Measurements from ENCODE around the gene EDC4. TPM values are rescaled to one million over a fixed set of nuclear protein-coding genes. Genes with fewer than 3 reads are reported as not detected.

EDC4 gene
- total and polyA plus RNA-seq, 2 of the 13 experiments (the other 11 are each of a cell fraction or from before 2014, with no cell fraction given) = 51.4 to 59.1 TPM

DNA sequence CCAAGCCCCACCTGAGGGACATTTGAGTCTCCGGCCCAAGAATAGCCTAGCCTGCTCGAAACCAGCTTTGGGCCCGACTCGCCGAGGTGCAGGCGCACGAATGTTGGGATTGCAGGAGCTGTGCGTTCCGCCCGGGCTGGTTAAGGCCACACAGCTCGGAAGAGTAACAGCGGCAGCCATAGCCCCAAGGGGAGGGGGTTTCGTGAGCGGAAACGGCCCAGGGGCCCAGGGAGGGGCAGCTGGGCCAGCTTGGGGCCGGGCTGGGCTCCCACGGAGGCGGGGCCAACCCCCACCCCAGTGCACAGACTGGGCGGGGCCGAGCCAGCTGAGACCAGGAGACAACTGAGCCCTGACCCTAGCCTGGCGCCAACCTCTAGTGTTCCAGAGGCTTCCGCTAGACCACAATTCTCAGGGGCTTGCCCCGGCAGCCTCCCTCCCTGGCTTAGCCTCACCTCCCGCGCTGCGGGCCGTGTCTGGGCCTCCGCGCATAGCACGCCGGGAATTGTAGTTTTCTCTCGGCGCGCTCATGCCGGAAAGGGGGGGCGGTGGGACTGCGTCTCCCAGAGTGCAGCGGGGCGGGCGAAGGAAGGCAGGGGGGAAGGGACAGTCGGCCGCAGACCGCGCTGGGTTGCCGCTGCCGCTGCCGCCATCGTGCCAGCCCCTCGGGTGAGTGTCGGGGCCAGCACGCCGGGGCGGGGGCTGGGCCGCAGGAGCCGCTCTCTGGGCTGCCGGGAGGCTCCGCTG is 26.4 kb upstream of the EDC4 start, which contains the start of gene NUTF2 (continued):
- TF ChIP-seq, protein P1, sequence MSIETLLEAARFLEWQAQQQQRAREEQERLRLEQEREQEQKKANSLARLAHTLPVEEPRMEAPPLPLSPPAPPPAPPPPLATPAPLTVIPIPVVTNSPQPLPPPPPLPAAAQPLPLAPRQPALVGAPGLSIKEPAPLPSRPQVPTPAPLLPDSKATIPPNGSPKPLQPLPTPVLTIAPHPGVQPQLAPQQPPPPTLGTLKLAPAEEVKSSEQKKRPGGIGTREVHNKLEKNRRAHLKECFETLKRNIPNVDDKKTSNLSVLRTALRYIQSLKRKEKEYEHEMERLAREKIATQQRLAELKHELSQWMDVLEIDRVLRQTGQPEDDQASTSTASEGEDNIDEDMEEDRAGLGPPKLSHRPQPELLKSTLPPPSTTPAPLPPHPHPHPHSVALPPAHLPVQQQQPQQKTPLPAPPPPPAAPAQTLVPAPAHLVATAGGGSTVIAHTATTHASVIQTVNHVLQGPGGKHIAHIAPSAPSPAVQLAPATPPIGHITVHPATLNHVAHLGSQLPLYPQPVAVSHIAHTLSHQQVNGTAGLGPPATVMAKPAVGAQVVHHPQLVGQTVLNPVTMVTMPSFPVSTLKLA (IDR thresholded peaks at IDR 0.05) = peak; percentile 56; the same call in 1 of the 2 replicates
- no peak for TF ChIP-seq NR1H2 (CRISPR knock-in tag; IDR thresholded peaks at IDR 0.05; ENCODE audit: borderline replicate concordance, low read depth)
- TF ChIP-seq FOXJ3 (CRISPR knock-in tag; IDR thresholded peaks at IDR 0.05; ENCODE audit: borderline replicate concordance) = peak; percentile 81; the same call in 1 of the 2 replicates
- TF ChIP-seq SRF (IDR thresholded peaks at IDR 0.05; ENCODE audit: low read depth, low read length) = no peak
- TF ChIP-seq U2AF2 (IDR thresholded peaks at IDR 0.05; ENCODE audit: low read depth, low read length) = 0 out of 2 replicates have a peak, but pooled peaks have one; percentile 36
- no peak; the same call in 1 of the 2 replicates for TF ChIP-seq ZNF879 (CRISPR knock-in tag; IDR thresholded peaks at IDR 0.05)
- TF ChIP-seq ZNF3 (CRISPR knock-in tag; IDR thresholded peaks at IDR 0.05) = no peak; the same call in 1 of the 2 replicates
- TF ChIP-seq, protein P2, sequence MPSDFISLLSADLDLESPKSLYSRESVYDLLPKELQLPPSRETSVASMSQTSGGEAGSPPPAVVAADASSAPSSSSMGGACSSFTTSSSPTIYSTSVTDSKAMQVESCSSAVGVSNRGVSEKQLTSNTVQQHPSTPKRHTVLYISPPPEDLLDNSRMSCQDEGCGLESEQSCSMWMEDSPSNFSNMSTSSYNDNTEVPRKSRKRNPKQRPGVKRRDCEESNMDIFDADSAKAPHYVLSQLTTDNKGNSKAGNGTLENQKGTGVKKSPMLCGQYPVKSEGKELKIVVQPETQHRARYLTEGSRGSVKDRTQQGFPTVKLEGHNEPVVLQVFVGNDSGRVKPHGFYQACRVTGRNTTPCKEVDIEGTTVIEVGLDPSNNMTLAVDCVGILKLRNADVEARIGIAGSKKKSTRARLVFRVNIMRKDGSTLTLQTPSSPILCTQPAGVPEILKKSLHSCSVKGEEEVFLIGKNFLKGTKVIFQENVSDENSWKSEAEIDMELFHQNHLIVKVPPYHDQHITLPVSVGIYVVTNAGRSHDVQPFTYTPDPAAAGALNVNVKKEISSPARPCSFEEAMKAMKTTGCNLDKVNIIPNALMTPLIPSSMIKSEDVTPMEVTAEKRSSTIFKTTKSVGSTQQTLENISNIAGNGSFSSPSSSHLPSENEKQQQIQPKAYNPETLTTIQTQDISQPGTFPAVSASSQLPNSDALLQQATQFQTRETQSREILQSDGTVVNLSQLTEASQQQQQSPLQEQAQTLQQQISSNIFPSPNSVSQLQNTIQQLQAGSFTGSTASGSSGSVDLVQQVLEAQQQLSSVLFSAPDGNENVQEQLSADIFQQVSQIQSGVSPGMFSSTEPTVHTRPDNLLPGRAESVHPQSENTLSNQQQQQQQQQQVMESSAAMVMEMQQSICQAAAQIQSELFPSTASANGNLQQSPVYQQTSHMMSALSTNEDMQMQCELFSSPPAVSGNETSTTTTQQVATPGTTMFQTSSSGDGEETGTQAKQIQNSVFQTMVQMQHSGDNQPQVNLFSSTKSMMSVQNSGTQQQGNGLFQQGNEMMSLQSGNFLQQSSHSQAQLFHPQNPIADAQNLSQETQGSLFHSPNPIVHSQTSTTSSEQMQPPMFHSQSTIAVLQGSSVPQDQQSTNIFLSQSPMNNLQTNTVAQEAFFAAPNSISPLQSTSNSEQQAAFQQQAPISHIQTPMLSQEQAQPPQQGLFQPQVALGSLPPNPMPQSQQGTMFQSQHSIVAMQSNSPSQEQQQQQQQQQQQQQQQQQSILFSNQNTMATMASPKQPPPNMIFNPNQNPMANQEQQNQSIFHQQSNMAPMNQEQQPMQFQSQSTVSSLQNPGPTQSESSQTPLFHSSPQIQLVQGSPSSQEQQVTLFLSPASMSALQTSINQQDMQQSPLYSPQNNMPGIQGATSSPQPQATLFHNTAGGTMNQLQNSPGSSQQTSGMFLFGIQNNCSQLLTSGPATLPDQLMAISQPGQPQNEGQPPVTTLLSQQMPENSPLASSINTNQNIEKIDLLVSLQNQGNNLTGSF (CRISPR knock-in tag; IDR thresholded peaks at IDR 0.05) = no peak; the same call in 1 of the 2 replicates
- no peak for TF ChIP-seq FIP1L1 (IDR thresholded peaks at IDR 0.05; ENCODE audit: borderline replicate concordance, insufficient read depth, low read depth, low read length)
- TF ChIP-seq, protein P3, sequence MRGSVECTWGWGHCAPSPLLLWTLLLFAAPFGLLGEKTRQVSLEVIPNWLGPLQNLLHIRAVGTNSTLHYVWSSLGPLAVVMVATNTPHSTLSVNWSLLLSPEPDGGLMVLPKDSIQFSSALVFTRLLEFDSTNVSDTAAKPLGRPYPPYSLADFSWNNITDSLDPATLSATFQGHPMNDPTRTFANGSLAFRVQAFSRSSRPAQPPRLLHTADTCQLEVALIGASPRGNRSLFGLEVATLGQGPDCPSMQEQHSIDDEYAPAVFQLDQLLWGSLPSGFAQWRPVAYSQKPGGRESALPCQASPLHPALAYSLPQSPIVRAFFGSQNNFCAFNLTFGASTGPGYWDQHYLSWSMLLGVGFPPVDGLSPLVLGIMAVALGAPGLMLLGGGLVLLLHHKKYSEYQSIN (CRISPR knock-in tag; IDR thresholded peaks at IDR 0.05; ENCODE audit: borderline replicate concordance) = no peak
- TF ChIP-seq PLRG1 (conservative IDR thresholded peaks at IDR 0.05) = no peak
- TF ChIP-seq ZNF354B (CRISPR knock-in tag; IDR thresholded peaks at IDR 0.05) = no peak
- TF ChIP-seq, protein P4, sequence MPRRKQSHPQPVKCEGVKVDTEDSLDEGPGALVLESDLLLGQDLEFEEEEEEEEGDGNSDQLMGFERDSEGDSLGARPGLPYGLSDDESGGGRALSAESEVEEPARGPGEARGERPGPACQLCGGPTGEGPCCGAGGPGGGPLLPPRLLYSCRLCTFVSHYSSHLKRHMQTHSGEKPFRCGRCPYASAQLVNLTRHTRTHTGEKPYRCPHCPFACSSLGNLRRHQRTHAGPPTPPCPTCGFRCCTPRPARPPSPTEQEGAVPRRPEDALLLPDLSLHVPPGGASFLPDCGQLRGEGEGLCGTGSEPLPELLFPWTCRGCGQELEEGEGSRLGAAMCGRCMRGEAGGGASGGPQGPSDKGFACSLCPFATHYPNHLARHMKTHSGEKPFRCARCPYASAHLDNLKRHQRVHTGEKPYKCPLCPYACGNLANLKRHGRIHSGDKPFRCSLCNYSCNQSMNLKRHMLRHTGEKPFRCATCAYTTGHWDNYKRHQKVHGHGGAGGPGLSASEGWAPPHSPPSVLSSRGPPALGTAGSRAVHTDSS (CRISPR knock-in tag; conservative IDR thresholded peaks at IDR 0.05) = peak; percentile 83; the same call in 1 of the 2 replicates
- peak; percentile 63; the same call in 1 of the 2 replicates for TF ChIP-seq TGIF2 (CRISPR knock-in tag; IDR thresholded peaks at IDR 0.05)
- peak; percentile 72; the same call in 1 of the 2 replicates for TF ChIP-seq ZNF670 (CRISPR knock-in tag; IDR thresholded peaks at IDR 0.05; ENCODE audit: borderline replicate concordance)
- TF ChIP-seq ARNT (IDR thresholded peaks at IDR 0.05) = no peak
- 0 out of 2 replicates have a peak, but pooled peaks have one; percentile 63 for TF ChIP-seq ZNF678 (CRISPR knock-in tag; IDR thresholded peaks at IDR 0.05)
- TF ChIP-seq, protein P5, sequence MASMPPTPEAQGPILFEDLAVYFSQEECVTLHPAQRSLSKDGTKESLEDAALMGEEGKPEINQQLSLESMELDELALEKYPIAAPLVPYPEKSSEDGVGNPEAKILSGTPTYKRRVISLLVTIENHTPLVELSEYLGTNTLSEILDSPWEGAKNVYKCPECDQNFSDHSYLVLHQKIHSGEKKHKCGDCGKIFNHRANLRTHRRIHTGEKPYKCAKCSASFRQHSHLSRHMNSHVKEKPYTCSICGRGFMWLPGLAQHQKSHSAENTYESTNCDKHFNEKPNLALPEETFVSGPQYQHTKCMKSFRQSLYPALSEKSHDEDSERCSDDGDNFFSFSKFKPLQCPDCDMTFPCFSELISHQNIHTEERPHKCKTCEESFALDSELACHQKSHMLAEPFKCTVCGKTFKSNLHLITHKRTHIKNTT (CRISPR knock-in tag; IDR thresholded peaks at IDR 0.05) = peak; percentile 71
- 0 out of 2 replicates have a peak, but pooled peaks have one; percentile 43 for TF ChIP-seq CC2D1A (CRISPR knock-in tag; IDR thresholded peaks at IDR 0.05)
